SU-DHL-6 (cell line): ENCODE measurements around the gene MYO1D.

Experiments used
- EZH2phosphoT487 ChIP-seq: fragments of 200-600 bp; sonication (generic), shearing (Covaris generic); conservative IDR thresholded peaks from 2 replicates; pipeline ENCODE4 v1.6.1; 2018; ENCODE audit warnings: mild to moderate bottlenecking, antibody characterized with exemption, low read length, moderate library complexity, mixed read lengths
- TF ChIP-seq, protein P1 (sequence below): fragments of 200-600 bp; sonication (generic); IDR thresholded peaks from one replicate; pipeline ENCODE4 v1.5.1; 2017; ENCODE audit warnings: antibody characterized with exemption, mild to moderate bottlenecking, low read length, moderate library complexity; ENCODE audit not compliant: insufficient read depth, poor library complexity, severe bottlenecking

DNA sequence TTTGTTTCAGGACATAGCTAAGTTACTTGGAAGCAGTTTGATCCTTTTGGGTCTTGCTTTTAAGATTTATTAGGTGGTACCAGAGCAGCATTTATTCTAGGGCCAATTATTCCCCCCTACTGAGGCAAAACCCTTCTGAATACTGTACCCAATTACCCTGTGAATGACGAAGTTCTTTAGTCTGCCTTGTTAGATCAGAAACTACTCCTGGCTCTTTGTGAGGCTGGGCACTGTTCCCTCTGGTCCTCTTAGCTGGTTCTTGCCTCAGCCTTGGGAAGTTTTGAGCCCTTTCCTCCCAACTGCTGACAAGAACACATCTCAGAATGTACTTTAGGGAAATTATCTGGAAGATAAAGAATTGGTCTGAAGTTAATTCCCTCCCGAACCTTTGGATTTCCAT lies 274.5 kb downstream of the MYO1D start:
- TF ChIP-seq, protein P1, sequence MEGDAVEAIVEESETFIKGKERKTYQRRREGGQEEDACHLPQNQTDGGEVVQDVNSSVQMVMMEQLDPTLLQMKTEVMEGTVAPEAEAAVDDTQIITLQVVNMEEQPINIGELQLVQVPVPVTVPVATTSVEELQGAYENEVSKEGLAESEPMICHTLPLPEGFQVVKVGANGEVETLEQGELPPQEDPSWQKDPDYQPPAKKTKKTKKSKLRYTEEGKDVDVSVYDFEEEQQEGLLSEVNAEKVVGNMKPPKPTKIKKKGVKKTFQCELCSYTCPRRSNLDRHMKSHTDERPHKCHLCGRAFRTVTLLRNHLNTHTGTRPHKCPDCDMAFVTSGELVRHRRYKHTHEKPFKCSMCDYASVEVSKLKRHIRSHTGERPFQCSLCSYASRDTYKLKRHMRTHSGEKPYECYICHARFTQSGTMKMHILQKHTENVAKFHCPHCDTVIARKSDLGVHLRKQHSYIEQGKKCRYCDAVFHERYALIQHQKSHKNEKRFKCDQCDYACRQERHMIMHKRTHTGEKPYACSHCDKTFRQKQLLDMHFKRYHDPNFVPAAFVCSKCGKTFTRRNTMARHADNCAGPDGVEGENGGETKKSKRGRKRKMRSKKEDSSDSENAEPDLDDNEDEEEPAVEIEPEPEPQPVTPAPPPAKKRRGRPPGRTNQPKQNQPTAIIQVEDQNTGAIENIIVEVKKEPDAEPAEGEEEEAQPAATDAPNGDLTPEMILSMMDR, result no peak
- TF ChIP-seq EZH2phosphoT487, result no peak
